Astrocyte of the spinal cord (primary cell): ENCODE data around the gene PLPPR3.

Experiments
- DNase-seq: peaks from one replicate; pipeline ENCODE4 v3.0.0; 2011; ENCODE audit warnings: low read depth, low spot score
- H3K4me3 ChIP-seq: 2 replicates; pipeline ENCODE4 v1.5.1; 2011; ENCODE audit warnings: low read depth, mild to moderate bottlenecking, low read length, moderate library complexity
- in situ Hi-C: cut with HindIII; loops from 2 replicates; pipeline ENCODE4 v1.10.0; 2017; ENCODE audit warnings: low sequenced_read_pairs
- TF ChIP-seq, protein P1 (sequence below): IDR thresholded peaks from 2 replicates; pipeline ENCODE4 v1.5.1; 2012; ENCODE audit warnings: low read depth, mild to moderate bottlenecking, low read length, inconsistent platforms

Gene PLPPR3

DNA sequence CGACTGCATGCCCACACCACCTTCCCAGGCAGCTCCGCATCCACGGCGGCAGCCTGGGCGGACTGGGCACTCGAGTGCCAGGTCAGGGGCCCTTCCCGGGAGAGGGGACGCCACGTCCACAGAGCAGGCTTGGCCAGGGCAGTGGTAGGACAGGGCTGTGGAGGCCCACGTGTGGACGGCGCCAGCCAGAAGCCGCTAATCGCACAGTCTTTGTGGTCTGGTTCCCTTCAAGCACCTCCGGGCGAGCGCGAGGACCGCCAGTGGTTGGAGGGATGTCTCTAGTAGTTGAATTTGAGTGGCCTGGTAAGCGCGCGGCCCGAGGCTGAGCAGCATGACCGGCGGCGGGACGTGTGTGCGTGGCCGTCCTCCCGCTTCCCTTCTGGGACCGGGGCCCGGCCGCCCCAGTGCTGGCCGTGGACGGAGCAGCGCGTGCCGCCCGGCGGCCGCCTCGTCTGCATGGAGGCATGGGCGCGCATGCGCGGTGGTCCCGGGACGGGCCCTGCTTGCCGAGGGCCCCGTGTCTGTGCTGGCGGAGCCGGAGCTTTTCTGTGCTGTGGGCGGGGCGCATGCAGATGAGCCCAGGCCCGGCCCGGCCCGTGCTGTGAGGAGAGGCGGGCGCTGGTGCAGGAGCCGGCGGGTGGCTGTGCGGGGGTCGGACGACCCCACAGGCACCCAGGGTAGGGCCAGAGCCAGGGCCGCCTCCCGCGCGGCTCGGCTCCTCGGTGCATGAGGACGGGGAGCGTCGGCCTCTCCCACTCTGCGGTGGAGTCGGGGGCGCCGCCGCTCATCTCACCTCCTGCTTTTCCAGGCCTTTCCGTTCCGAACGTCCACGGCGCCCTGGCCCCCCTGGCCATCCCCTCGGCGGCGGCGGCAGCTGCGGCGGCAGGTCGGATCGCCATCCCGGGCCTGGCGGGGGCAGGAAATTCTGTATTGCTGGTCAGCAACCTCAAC lies 15.9 kb downstream of the PLPPR3 start:
- in situ Hi-C loops, result no loop called here
- H3K4me3 ChIP-seq, result no peak overlapping the region
- TF ChIP-seq, protein P1, sequence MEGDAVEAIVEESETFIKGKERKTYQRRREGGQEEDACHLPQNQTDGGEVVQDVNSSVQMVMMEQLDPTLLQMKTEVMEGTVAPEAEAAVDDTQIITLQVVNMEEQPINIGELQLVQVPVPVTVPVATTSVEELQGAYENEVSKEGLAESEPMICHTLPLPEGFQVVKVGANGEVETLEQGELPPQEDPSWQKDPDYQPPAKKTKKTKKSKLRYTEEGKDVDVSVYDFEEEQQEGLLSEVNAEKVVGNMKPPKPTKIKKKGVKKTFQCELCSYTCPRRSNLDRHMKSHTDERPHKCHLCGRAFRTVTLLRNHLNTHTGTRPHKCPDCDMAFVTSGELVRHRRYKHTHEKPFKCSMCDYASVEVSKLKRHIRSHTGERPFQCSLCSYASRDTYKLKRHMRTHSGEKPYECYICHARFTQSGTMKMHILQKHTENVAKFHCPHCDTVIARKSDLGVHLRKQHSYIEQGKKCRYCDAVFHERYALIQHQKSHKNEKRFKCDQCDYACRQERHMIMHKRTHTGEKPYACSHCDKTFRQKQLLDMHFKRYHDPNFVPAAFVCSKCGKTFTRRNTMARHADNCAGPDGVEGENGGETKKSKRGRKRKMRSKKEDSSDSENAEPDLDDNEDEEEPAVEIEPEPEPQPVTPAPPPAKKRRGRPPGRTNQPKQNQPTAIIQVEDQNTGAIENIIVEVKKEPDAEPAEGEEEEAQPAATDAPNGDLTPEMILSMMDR, result no peak
- no peak for DNase-seq

DNA sequence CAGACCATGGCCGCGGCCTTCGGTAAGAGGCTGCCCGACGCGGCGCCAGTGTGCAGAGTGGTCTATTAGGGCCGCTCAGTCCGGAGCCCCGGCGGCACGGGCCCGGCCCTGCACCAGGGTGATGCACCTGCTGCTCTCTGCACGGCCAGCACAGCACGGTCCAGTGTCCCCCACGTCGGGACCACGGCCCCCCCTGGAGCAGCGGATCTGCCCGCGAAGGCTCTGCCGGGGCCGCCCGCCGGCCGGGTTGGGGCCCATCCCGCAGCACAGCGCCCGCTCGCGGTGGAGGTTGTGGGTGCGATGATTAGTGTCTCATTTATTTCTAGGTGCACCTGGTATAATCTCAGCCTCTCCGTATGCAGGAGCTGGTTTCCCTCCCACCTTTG lies 16.6 kb downstream of the PLPPR3 start:
- in situ Hi-C loops, result no loop called here
- H3K4me3 ChIP-seq, result no peak overlapping the region
- DNase-seq, result no peak
- TF ChIP-seq, protein P1, result no peak

DNA sequence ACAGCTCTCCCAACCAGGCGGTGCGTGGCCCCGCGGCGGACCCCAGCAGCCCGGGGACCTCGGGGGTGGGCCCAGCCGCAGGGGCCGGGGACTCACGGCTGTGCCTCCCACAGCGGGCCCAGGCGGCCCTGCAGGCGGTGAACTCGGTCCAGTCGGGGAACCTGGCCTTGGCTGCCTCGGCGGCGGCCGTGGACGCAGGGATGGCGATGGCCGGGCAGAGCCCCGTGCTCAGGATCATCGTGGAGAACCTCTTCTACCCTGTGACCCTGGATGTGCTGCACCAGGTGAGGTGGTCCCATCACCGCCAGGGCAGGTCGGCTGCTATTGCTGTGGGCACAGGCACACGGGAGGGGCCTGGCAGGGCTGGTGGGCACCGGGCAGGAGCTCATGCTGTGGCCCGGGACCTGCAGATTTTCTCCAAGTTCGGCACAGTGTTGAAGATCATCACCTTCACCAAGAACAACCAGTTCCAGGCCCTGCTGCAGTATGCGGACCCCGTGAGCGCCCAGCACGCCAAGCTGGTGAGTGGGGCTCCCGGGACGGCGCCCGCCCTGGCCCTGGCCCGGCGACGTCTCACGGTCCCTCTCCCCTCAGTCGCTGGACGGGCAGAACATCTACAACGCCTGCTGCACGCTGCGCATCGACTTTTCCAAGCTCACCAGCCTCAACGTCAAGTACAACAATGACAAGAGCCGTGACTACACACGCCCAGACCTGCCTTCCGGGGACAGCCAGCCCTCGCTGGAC lies 17.2 kb downstream of the PLPPR3 start:
- no peak overlapping the region for H3K4me3 ChIP-seq
- in situ Hi-C loops, result no loop called here
- TF ChIP-seq, protein P1, result no peak
- DNase-seq, result no peak

DNA sequence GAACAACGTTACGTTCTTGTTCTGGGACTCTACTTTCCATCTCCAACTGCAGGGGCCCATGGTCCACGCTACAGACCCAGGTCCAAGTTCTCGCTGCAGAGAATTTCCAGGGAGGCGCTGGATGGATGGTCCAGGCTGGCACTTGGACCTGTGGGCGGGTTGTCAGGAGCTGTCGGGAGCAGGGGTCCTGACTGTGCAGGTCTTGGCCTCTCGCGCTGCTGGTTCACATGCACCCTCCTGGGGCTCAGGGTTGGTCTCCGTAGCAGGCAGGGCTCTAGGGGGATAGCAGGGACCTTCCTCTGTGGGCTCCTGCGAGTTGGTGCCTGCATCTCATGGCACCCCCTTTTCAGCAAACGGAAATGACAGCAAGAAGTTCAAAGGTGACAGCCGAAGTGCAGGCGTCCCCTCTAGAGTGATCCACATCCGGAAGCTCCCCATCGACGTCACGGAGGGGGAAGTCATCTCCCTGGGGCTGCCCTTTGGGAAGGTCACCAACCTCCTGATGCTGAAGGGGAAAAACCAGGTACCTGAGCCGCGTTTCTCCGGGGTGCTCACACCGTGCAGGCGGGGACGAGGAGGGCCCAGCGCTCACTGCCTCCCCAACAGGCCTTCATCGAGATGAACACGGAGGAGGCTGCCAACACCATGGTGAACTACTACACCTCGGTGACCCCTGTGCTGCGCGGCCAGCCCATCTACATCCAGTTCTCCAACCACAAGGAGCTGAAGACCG lies 17.9 kb downstream of the PLPPR3 start:
- in situ Hi-C loops, result no loop called here
- no peak overlapping the region for H3K4me3 ChIP-seq
- TF ChIP-seq, protein P1, result no peak
- no peak for DNase-seq

DNA sequence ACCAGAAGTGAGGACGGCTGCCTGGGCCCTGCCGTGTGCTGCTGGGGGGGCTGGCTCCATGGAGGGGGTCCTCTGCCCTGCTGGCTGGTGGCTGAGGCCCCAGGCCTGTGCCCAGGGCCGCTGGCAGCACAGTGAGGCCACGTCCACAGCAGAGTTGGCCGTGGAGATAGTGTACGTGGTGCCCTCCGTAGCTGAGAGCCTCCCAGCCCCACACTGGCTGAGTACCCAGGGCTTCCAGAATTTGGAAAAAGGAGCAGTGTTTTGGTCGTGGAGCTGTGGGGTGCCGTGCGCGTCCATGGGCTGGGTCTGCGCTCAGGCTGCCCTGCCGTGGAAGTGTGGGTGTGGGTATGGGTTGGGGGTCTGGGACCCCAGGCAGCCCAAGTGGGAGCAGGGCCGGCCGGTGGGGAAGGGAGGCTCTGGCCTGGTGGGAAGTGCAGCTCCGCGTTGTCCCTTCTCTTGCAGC lies 18.6 kb downstream of the PLPPR3 start:
- no peak overlapping the region for H3K4me3 ChIP-seq
- DNase-seq, result no peak
- in situ Hi-C loops, result no loop called here
- TF ChIP-seq, protein P1, result no peak

DNA sequence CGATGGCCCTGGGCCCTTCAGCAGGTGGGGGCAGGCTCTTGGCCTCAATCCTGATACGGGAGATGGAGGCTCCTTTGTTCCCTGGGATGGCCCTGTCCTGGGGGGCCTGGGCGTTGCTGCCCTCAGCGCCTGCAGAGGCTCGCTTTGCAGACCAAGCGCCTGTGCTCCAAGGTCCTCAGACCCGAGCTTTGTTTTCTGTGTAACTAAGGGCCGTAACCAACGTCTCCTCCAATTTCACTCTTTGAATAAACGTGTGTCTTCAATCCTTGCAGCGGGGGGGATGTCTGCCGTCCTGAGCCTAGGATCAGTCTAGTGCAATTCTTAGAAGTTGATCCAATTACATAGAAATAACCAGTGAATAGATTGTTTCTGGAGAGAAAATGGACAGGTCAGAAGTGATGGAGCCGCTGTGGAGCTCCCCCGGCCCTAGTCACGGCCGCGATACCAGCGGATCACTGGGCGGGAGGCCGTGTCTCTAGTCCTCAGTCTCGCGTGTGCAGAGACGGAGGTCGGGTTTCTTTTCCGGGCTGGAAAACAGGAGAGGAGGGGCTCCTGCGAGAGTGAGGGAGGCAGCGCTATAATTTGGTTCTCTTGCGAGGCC lies 19.2 kb downstream of the PLPPR3 start:
- TF ChIP-seq, protein P1, result no peak
- peak; percentile 73 for DNase-seq
- in situ Hi-C loops, result no loop called here
- no peak overlapping the region for H3K4me3 ChIP-seq
